A673 (cell line): ENCODE data around the gene SMIM36. TPM values are rescaled to one million over a fixed set of nuclear protein-coding genes. Genes with fewer than 3 reads are reported as not detected.
A peak's percentile ranks its signal among the peaks of the same experiment; 100 is the strongest.

ENCODE experiments used
- BruUV-seq: library from RNA; stranded (reverse); fragments of 400-500 nt; replicated peaks from 2 replicates; lab custom pipeline; 2021; lab: Mats Ljungman, UMichigan
- CTCF ChIA-PET: fragments of 300-600 bp; sonication (Branson Sonifier 250); formaldehyde crosslinking; loops from one replicate; lab custom pipeline; 2022; ENCODE audit warnings: antibody characterized with exemption; lab: Charles Lee
- POLR2A ChIA-PET: fragments of 300-600 bp; sonication (Branson Sonifier 250); formaldehyde crosslinking; loops from one replicate; lab custom pipeline; 2022; ENCODE audit warnings: antibody characterized with exemption; ENCODE audit not compliant: low non-redundant PET; lab: Charles Lee
- DNase-seq: peaks from one replicate; pipeline ENCODE4 v3.0.0-alpha.2; 2015; ENCODE audit warnings: low spot score
- H3K27ac ChIP-seq: fragments of 200-600 bp; sonication (generic); 2 replicates; pipeline ENCODE4 v1.5.1; 2016; ENCODE audit warnings: mixed run types, low read depth, mild to moderate bottlenecking, mixed read lengths, antibody characterized with exemption, low read length; ENCODE audit not compliant: poor library complexity, severe bottlenecking
- H3K27me3 ChIP-seq: fragments of 200-600 bp; sonication (generic); replicated peaks from 2 replicates; pipeline ENCODE4 v1.6.1; 2017; ENCODE audit warnings: mixed run types, low read depth, mild to moderate bottlenecking, mixed read lengths, antibody characterized with exemption, low read length; ENCODE audit not compliant: insufficient read depth, poor library complexity
- H3K36me3 ChIP-seq: fragments of 200-600 bp; sonication (generic); 2 replicates; pipeline ENCODE4 v1.6.1; 2016; ENCODE audit warnings: mixed run types, mild to moderate bottlenecking, mixed read lengths, antibody characterized with exemption, low read length; ENCODE audit not compliant: insufficient read depth, poor library complexity, severe bottlenecking
- H3K4me1 ChIP-seq: fragments of 200-600 bp; sonication (generic); 2 replicates; pipeline ENCODE4 v1.6.1; 2017; ENCODE audit warnings: mixed run types, mild to moderate bottlenecking, mixed read lengths, antibody characterized with exemption, low read length; ENCODE audit not compliant: insufficient read depth, poor library complexity, severe bottlenecking
- H3K4me3 ChIP-seq: fragments of 200-600 bp; sonication (generic); 2 replicates; pipeline ENCODE4 v1.5.1; 2016; ENCODE audit warnings: low read depth, mixed run types, mild to moderate bottlenecking, mixed read lengths, low read length; ENCODE audit not compliant: poor library complexity, severe bottlenecking
- H3K9me3 ChIP-seq: fragments of 200-600 bp; sonication (generic); 2 replicates; pipeline ENCODE4 v1.6.1; 2016; ENCODE audit warnings: mixed run types, low read depth, mild to moderate bottlenecking, mixed read lengths, antibody characterized with exemption, low read length; ENCODE audit not compliant: poor library complexity, severe bottlenecking
- EZH2 ChIP-seq: fragments of 200-600 bp; sonication (generic); IDR thresholded peaks from 2 replicates; pipeline ENCODE4 v1.6.1; 2017; ENCODE audit warnings: borderline replicate concordance, low read depth, mild to moderate bottlenecking, mixed read lengths, antibody characterized with exemption, low read length; ENCODE audit not compliant: poor library complexity, severe bottlenecking
- intact Hi-C: fragments of 100-400 bp; cut with micrococcal nuclease; formaldehyde crosslinking; loops from one replicate; pipeline ENCODE4 v1.10.0; 2022; ENCODE audit not compliant: unreplicated experiment
- total RNA-seq: library from RNA; stranded (reverse); gene quantifications from 2 replicates; pipeline ENCODE4 v1.2.3, GENCODE V29; 2021
- TF ChIP-seq, protein P1 (sequence below): fragments of 300-800, 200-600 bp; sonication (generic); conservative IDR thresholded peaks from 2 replicates; pipeline ENCODE4 v1.5.1; 2017; ENCODE audit warnings: low read depth, mild to moderate bottlenecking, antibody characterized with exemption, low read length, moderate library complexity, mixed read lengths

SMIM36 gene
- total RNA-seq, 1 experiment from 2014 or later = not detected

DNA sequence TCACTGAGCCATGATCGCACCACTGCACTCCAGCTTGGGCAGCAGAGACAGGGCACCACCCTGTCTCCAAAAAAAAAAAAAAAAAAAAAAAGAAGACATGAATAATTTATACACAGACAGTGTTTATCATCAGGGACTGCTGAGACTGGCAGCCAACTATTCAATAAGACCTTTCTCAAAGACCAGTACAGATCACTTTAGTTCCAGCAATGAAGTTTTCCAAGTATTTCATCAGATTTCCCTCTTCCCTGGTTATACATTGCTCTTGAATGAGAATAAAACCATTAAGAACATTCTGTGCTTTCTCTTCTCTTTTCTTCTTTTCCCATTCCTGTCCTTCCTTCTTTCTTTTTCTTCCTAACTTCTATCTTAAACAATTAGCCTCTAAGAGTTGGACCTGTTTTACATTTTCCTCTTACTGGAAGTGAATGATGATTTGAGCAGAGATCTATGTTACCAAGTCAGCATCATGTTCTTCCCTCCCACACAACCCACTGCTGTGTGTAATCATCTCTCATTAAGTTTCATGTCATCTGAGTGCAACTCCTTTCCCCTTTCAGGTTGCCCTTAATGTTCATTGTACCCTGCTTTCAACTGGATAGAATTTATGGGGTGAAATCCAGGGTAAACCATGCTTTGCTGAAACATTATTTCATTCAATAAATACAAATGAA lies 35.9 kb upstream of the SMIM36 start:
- Histone ChIP-seq H3K4me3 (no peak overlapping the region), H3K36me3 (no peaks in the 10 kb centered on the region), H3K27ac (no peak overlapping the region), H3K27me3 (peaks cover 4% of the 10 kb centered on the region), H3K9me3 (no peaks in the 10 kb centered on the region), H3K4me1 (no peaks in the 10 kb centered on the region)
- intact Hi-C loops = loop anchor here (5.0 kb wide), 1 partner anchor 55 kb away; no protein-coding TSS in a partner anchor
- no TSS peak for BruUV-seq
- POLR2A ChIA-PET = interaction anchor here (0.7 kb wide), 1 partner anchor 226 kb away, joined by 12 read pairs; no protein-coding TSS in a partner anchor
- DNase-seq = peak; percentile 26
- TF ChIP-seq, protein P1, sequence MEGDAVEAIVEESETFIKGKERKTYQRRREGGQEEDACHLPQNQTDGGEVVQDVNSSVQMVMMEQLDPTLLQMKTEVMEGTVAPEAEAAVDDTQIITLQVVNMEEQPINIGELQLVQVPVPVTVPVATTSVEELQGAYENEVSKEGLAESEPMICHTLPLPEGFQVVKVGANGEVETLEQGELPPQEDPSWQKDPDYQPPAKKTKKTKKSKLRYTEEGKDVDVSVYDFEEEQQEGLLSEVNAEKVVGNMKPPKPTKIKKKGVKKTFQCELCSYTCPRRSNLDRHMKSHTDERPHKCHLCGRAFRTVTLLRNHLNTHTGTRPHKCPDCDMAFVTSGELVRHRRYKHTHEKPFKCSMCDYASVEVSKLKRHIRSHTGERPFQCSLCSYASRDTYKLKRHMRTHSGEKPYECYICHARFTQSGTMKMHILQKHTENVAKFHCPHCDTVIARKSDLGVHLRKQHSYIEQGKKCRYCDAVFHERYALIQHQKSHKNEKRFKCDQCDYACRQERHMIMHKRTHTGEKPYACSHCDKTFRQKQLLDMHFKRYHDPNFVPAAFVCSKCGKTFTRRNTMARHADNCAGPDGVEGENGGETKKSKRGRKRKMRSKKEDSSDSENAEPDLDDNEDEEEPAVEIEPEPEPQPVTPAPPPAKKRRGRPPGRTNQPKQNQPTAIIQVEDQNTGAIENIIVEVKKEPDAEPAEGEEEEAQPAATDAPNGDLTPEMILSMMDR = no peak
- TF ChIP-seq EZH2 = no peak
- CTCF ChIA-PET = interaction anchor here (1.7 kb wide), 1 partner anchor 55 kb away, joined by 5 read pairs; no protein-coding TSS in a partner anchor

DNA sequence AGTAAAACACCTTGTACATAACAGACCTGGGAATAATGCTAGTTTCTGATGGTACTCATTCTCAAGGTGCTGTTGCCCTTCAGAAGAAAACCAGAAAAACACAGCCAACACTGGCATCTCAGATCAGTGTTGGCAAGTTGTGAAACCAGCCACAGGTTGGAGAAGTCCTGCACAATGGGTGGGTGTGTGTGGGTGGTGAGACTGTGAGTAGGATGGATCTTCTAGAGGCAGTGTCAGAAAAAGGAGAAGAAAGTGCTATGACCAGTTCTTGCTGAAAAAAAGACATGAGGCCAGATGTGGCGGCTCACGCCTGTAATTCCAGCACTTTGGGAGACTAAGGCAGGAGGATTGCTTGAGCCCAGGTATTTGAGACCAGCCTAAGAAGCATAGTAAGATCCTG lies 35.2 kb upstream of the SMIM36 start:
- intact Hi-C loops = loop anchor here (5.0 kb wide), 1 partner anchor 56 kb away; no protein-coding TSS in a partner anchor
- Histone ChIP-seq H3K9me3 (no peaks in the 10 kb centered on the region), H3K36me3 (no peaks in the 10 kb centered on the region), H3K4me3 (no peak overlapping the region), H3K27me3 (no peaks in the 10 kb centered on the region), H3K4me1 (no peaks in the 10 kb centered on the region), H3K27ac (no peak overlapping the region)
- no TSS peak for BruUV-seq
- CTCF ChIA-PET = no interaction called here
- no peak for DNase-seq
- POLR2A ChIA-PET = interaction anchor here (0.7 kb wide), 1 partner anchor 227 kb away, joined by 12 read pairs; no protein-coding TSS in a partner anchor
- TF ChIP-seq, protein P1 = no peak
- no peak for TF ChIP-seq EZH2

DNA sequence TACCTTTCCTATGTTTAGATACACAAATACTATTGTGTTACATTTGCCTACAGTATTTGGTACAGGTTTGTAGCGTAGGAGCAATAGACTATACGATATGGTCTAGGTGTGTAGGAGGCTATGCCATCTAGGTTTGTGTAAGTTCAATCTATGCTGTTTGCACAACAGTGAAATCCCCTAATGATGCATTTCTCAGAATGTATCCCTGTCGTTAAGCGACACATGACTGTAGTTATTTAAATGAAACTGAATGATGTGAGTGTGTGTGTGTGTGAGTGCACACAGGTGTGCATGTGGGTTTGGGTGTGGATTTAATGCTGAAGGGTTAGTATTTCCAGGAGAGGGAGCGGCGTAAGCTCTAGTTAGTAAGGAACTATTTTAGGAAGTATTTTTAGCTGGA lies 34.6 kb upstream of the SMIM36 start:
- Histone ChIP-seq H3K4me1 (no peaks in the 10 kb centered on the region), H3K27me3 (no peaks in the 10 kb centered on the region), H3K9me3 (no peaks in the 10 kb centered on the region), H3K27ac (no peak overlapping the region), H3K4me3 (no peak overlapping the region), H3K36me3 (no peaks in the 10 kb centered on the region)
- no peak for DNase-seq
- intact Hi-C loops = loop anchor here (5.0 kb wide), 1 partner anchor 56 kb away; no protein-coding TSS in a partner anchor
- TF ChIP-seq, protein P1 = no peak
- TF ChIP-seq EZH2 = no peak
- POLR2A ChIA-PET = no interaction called here
- BruUV-seq = no TSS peak
- CTCF ChIA-PET = no interaction called here
